ENCODE measurements around the gene LIMS2. TPM values are rescaled to one million over a fixed set of nuclear protein-coding genes. Genes with fewer than 3 reads are reported as not detected.

Gene LIMS2
- total RNA-seq, 1 donor, result 28.9 TPM

DNA sequence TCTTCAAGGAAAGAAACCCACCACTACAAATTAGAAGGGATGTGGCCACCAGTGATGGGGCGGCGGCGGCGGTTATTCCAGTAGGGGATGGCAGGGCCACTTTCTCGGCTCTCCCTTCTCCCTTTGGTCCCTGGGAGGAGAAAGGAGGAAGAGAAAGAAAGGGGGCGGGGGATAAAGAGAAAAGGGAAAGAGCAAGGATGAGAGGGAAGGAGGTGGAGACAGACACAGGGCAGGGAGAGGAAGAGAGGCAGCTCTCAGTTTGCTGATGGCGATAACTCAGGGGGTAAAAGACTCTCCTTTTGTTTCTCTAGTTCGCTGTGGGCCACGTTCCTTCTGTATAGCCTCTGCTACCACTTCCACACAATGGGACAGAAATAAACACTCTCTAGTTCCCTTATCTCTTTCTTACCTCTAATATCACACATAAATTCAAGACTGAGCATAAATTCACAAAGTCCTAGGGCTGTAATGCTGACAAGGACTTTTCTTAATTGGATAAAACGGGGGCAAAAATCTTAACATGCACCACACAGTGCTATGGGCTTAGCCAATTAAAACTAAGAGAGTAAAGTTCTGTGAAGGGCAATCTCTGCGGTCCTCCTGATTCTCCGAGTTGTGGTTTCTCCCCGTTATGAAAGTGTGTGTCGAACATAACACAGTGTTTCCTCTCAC lies 40.6 kb upstream of the LIMS2 start:
- DNase-seq (ENCODE audit: low read depth), result no peak
- no peak overlapping the region for H3K4me3 ChIP-seq (ENCODE audit: low read depth, low read length)
- TF ChIP-seq, protein P1, sequence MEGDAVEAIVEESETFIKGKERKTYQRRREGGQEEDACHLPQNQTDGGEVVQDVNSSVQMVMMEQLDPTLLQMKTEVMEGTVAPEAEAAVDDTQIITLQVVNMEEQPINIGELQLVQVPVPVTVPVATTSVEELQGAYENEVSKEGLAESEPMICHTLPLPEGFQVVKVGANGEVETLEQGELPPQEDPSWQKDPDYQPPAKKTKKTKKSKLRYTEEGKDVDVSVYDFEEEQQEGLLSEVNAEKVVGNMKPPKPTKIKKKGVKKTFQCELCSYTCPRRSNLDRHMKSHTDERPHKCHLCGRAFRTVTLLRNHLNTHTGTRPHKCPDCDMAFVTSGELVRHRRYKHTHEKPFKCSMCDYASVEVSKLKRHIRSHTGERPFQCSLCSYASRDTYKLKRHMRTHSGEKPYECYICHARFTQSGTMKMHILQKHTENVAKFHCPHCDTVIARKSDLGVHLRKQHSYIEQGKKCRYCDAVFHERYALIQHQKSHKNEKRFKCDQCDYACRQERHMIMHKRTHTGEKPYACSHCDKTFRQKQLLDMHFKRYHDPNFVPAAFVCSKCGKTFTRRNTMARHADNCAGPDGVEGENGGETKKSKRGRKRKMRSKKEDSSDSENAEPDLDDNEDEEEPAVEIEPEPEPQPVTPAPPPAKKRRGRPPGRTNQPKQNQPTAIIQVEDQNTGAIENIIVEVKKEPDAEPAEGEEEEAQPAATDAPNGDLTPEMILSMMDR (IDR thresholded peaks at IDR 0.05; ENCODE audit: insufficient read depth, low read depth, low read length), result no peak

DNA sequence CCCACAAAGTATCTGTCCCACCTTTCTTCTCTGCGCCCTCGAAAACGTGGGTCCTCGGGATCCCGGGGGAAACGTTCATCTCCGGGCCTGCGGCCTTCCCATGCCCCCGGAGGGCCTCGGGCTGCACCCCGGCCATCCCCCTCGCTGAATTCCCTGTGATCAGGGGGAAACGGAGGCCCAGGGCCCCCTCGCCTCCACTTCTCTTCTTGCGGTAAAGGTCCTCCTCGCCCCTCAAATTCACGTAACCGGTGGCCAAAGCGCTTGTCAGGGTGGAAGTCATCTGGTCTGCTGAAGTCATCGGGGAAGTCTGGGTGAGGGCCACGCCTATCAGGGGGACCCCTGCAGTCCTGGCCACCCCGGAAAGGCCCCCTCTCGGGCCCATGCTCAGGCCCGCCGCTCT lies 38.2 kb upstream of the LIMS2 start:
- no peak overlapping the region for H3K4me3 ChIP-seq (ENCODE audit: low read depth, low read length)
- DNase-seq (ENCODE audit: low read depth), result no peak

DNA sequence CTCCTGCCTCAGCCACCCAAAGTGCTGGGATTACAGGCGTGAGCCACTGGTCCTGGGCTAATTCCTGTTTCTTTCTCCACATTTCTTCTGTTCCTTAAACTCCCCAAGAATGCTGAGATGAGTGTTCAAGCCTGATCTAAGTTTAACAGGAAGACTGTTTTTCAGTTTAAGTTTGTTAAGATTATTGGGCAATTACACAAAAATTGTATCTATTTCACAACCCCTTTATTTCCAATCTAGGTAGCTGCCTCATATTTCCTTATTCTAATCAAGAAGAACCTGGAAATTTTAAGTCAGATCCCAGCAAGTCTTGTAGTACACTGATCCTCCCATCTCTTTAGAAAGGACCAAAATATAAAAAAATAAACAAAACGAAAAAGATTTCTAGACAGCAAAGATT lies 37.7 kb upstream of the LIMS2 start:
- H3K4me3 ChIP-seq (ENCODE audit: low read depth, low read length), result no peak overlapping the region
- TF ChIP-seq, protein P1 (IDR thresholded peaks at IDR 0.05; ENCODE audit: insufficient read depth, low read depth, low read length), result no peak
- no peak for DNase-seq (ENCODE audit: low read depth)

More for the DNA sequence above, 38.2 kb upstream of the LIMS2 start:
- TF ChIP-seq, protein P1 (IDR thresholded peaks at IDR 0.05; ENCODE audit: insufficient read depth, low read depth, low read length), result no peak

DNA sequence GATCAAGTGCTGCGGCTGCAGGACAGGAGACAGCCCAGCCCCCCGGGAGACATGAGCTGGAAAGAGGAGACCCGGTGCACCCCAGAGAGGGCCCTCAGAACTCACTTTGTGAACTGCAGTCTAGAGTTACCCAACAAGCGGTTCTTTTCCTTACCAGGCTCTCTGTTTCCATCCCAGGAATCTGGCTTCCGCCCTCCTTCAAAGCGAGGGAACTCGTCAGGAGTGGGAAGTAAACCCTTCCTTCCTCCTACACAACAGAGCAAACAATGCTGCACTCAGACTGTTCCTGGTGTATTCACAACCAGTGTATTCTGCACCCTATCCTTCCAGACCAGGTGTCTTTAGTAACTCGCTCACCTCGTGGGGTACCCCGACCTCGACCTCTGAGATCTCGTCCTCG lies 34.0 kb upstream of the LIMS2 start:
- TF ChIP-seq, protein P1 (IDR thresholded peaks at IDR 0.05; ENCODE audit: insufficient read depth, low read depth, low read length), result no peak
- no peak for DNase-seq (ENCODE audit: low read depth)
- no peak overlapping the region for H3K4me3 ChIP-seq (ENCODE audit: low read depth, low read length)

DNA sequence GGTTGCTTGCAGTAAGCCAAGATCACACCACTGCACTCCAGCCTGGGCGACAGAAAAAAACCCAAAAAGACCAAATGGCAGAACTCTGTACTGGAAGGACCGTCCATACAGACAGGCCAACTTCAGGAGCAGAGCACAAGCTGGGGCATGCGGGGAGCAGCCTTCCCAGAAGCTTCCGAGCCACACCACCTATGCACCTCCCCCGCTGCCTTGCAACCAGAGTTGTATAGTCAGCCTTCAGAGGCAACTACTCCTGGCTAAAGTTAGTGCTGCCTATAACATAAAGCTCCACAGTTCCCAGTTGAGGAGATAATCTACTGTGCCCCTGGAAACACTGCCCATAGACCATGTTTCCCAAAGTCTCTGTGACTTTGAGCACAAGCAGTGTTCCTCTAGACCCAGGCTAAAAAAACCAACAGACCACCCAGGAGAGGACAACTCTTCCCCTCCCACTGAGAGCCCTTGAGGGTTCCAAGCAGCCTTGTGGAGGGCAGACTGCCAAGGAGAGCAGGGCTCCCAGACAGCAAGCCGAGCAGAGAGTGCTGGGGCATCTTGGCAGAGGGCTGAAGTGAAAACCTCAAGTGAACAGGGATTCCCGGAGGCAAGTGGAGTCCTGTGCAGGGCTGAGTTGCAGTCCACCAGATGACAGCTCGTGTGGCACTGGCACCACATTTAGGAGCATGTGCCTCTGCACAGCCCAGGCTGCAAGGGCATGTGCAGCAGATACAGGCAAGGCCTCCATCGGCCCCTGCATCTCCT lies 32.7 kb upstream of the LIMS2 start:
- no peak for DNase-seq (ENCODE audit: low read depth)
- TF ChIP-seq, protein P1 (IDR thresholded peaks at IDR 0.05; ENCODE audit: insufficient read depth, low read depth, low read length), result no peak
- no peak overlapping the region for H3K4me3 ChIP-seq (ENCODE audit: low read depth, low read length)

DNA sequence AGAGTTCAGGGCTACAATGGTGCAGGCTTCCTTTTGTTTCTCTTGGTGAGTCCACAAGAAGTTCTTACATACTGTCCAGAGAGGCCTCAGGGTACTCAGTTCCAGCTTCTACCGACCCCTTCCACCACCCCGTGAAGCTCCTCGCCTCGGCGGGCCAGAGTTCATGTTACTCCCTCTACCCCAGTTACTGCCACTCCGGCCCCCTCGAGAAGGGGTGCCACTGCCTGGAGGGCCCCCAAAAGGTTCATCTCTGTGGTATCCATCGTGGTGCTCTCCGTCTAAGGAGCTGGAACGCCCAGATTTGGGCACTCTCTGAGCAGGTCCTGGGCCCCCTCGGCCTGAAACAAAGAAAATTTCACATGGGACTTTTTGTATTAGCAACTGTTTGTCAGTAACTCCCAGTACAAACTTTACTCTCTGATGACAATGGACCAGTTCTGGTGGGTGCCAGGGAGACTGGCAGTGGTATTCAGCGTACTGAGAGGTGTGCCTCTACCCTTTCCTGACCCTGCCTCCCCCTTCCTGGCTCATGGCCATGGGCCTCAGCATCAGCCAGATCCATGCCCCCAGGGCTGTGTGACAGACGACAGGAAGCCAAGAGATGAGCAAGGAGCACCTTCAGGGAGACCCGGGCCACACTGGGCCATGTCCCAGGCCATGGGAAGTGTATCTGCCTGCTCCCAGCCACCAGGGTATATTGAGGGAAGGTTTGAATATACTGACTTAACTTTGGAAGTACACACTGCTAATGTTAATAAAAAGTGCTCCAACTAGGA lies 31.1 kb upstream of the LIMS2 start:
- H3K4me3 ChIP-seq (ENCODE audit: low read depth, low read length), result no peak overlapping the region
- TF ChIP-seq, protein P1 (IDR thresholded peaks at IDR 0.05; ENCODE audit: insufficient read depth, low read depth, low read length), result no peak
- no peak for DNase-seq (ENCODE audit: low read depth)

Measured in fibroblast of villous mesenchyme (primary cell).